GM23338 (cell line): ENCODE data around the gene EDN2. TPM values are rescaled to one million over a fixed set of nuclear protein-coding genes. Genes with fewer than 3 reads are reported as not detected.

ENCODE experiments used
- ATAC-seq: fragments of 200-7000 bp; cut with Tn5 transposase; 3 replicates; pipeline ENCODE4 v1.9.1; 2020
- DNase-seq: peaks from one replicate; pipeline ENCODE4 v3.0.0-alpha.2; 2015; ENCODE audit warnings: low spot score
- H2AFZ ChIP-seq: fragments of 200-600 bp; sonication (generic); 2 replicates; pipeline ENCODE4 v1.8.0; 2016; ENCODE audit warnings: antibody characterized with exemption, mild to moderate bottlenecking, moderate library complexity
- H3F3A ChIP-seq: fragments of 200-600 bp; sonication (generic); replicated peaks from 2 replicates; pipeline ENCODE4 v1.8.0; 2017; ENCODE audit warnings: antibody characterized with exemption, mixed run types, low read depth
- H3K27ac ChIP-seq: fragments of 200-600 bp; sonication (generic); 2 replicates; pipeline ENCODE4 v1.6.1; 2016; ENCODE audit warnings: low read depth
- H3K27me3 ChIP-seq: fragments of 200-600 bp; sonication (generic); 2 replicates; pipeline ENCODE4 v1.8.0; 2016; ENCODE audit warnings: mild to moderate bottlenecking, mixed run types, moderate library complexity; ENCODE audit not compliant: insufficient read depth
- H3K36me3 ChIP-seq: fragments of 200-600 bp; sonication (generic); 2 replicates; pipeline ENCODE4 v1.8.0; 2016; ENCODE audit warnings: mild to moderate bottlenecking; ENCODE audit not compliant: insufficient read depth
- H3K4me1 ChIP-seq: fragments of 200-600 bp; sonication (generic); 2 replicates; pipeline ENCODE4 v1.8.0; 2016; ENCODE audit warnings: mild to moderate bottlenecking, moderate library complexity; ENCODE audit not compliant: insufficient read depth
- H3K4me2 ChIP-seq: fragments of 200-600 bp; sonication (generic); 2 replicates; pipeline ENCODE4 v1.7.1; 2017; ENCODE audit warnings: mixed run types
- H3K4me3 ChIP-seq: fragments of 200-600 bp; sonication (generic); 2 replicates; pipeline ENCODE4 v1.6.1; 2016; ENCODE audit warnings: mixed run types
- H3K79me2 ChIP-seq: fragments of 200-600 bp; sonication (generic); replicated peaks from 2 replicates; pipeline ENCODE4 v1.8.0; 2017; ENCODE audit warnings: mild to moderate bottlenecking; ENCODE audit not compliant: insufficient read depth
- H3K9me2 ChIP-seq: fragments of 200-600 bp; sonication (generic); 2 replicates; pipeline ENCODE4 v1.8.0; 2017; ENCODE audit not compliant: insufficient read depth
- H4K20me1 ChIP-seq: fragments of 200-600 bp; sonication (generic); replicated peaks from 2 replicates; pipeline ENCODE4 v1.8.0; 2017; ENCODE audit warnings: mild to moderate bottlenecking; ENCODE audit not compliant: insufficient read depth
- H3K27ac Mint-ChIP-seq: 2 replicates; pipeline ENCODE4 v1.8.0; 2020; ENCODE audit warnings: inconsistent platforms, mild to moderate bottlenecking, moderate library complexity, mixed read lengths
- H3K27me3 Mint-ChIP-seq: 3 replicates; pipeline ENCODE4 v1.8.0; 2022; ENCODE audit warnings: low read depth, mild to moderate bottlenecking, moderate library complexity, mixed read lengths, inconsistent platforms; ENCODE audit not compliant: insufficient read depth, poor library complexity
- H3K36me3 Mint-ChIP-seq: 3 replicates; pipeline ENCODE4 v1.8.0; 2021; ENCODE audit warnings: low read depth, mild to moderate bottlenecking, inconsistent platforms, moderate library complexity, mixed read lengths
- H3K4me1 Mint-ChIP-seq: 3 replicates; pipeline ENCODE4 v1.8.0; 2020; ENCODE audit warnings: mild to moderate bottlenecking, inconsistent platforms, mixed read lengths
- H3K4me3 Mint-ChIP-seq: 3 replicates; pipeline ENCODE4 v1.8.0; 2021; ENCODE audit warnings: moderate library complexity, mild to moderate bottlenecking, inconsistent platforms, mixed read lengths
- H3K9me3 Mint-ChIP-seq: 3 replicates; pipeline ENCODE4 v1.8.0; 2020; ENCODE audit warnings: moderate library complexity, mild to moderate bottlenecking, inconsistent platforms, mixed read lengths
- CREB1 ChIP-seq: fragments of 250-450 bp; sonication (Bioruptor Pico); IDR thresholded peaks from 2 replicates; pipeline ENCODE4 v1.5.0; 2020; ENCODE audit warnings: low read depth, mild to moderate bottlenecking, moderate library complexity
- ETS1 ChIP-seq: IDR thresholded peaks from 2 replicates; pipeline ENCODE4 v1.6.1; 2016; ENCODE audit warnings: antibody characterized with exemption
- EZH2 ChIP-seq: fragments of 200-600 bp; sonication (generic); IDR thresholded peaks from one replicate; pipeline ENCODE4 v1.8.0; 2017; ENCODE audit warnings: antibody characterized with exemption, mild to moderate bottlenecking, low read depth; ENCODE audit not compliant: unreplicated experiment
- EZH2phosphoT487 ChIP-seq: fragments of 200-600 bp; sonication (generic); IDR thresholded peaks from one replicate; pipeline ENCODE4 v1.8.1; 2018; ENCODE audit warnings: antibody characterized with exemption; ENCODE audit not compliant: unreplicated experiment
- JUNB ChIP-seq: IDR thresholded peaks from one replicate; pipeline ENCODE4 v1.6.1; 2016; ENCODE audit warnings: antibody characterized with exemption; ENCODE audit not compliant: unreplicated experiment
- NANOG ChIP-seq: IDR thresholded peaks from 2 replicates; pipeline ENCODE4 v1.6.1; 2016; ENCODE audit warnings: antibody characterized with exemption, borderline replicate concordance
- POLR2AphosphoS5 ChIP-seq: IDR thresholded peaks from 2 replicates; pipeline ENCODE4 v1.6.1; 2016; ENCODE audit warnings: antibody characterized with exemption, low read depth
- STAT1 ChIP-seq: IDR thresholded peaks from one replicate; pipeline ENCODE4 v1.6.1; 2016; ENCODE audit warnings: antibody characterized with exemption; ENCODE audit not compliant: unreplicated experiment
- ZNF114 ChIP-seq: fragments of 250-450 bp; sonication (Bioruptor Pico); IDR thresholded peaks from 2 replicates; pipeline ENCODE4 v1.5.0; 2020; ENCODE audit warnings: mild to moderate bottlenecking, moderate library complexity
- ZNF331 ChIP-seq: fragments of 250-450 bp; sonication (Bioruptor Pico); IDR thresholded peaks from 2 replicates; pipeline ENCODE4 v1.5.0; 2020; ENCODE audit warnings: low read depth, mild to moderate bottlenecking, moderate library complexity
- ZNF462 ChIP-seq: fragments of 250-450 bp; sonication (Bioruptor Pico); IDR thresholded peaks from 2 replicates; pipeline ENCODE4 v1.5.0; 2020; ENCODE audit warnings: mild to moderate bottlenecking, moderate library complexity
- polyA plus RNA-seq: library from polyadenylated mRNA; unstranded; fragments of >200 nt; fragmentation: Nextera tagmentation; extraction: Ambion mirVana; gene quantifications from 2 replicates; pipeline ENCODE4 v1.2.1, GENCODE V29; 2016
- total RNA-seq: library from RNA; depleted of rRNA; stranded (reverse); fragments of >200 nt; shearing (Covaris generic); gene quantifications from 2 replicates; pipeline ENCODE4 v1.2.3, GENCODE V29; 2014
- TF ChIP-seq, protein P1 (sequence below): IDR thresholded peaks from one replicate; pipeline ENCODE4 v1.6.1; 2018; ENCODE audit warnings: antibody characterized with exemption; ENCODE audit not compliant: unreplicated experiment
- TF ChIP-seq, protein P2 (sequence below), 2 experiments: fragments of 200-600 bp in 1 of 2; sonication (generic) in 1 of 2; conservative IDR thresholded peaks; 2 replicates each; pipeline versions ENCODE4 v1.5.1 to v1.6.1; 2016 to 2017; ENCODE audit warnings: antibody characterized with exemption in 2 of 2, low read depth in 2 of 2, mild to moderate bottlenecking in 2 of 2, moderate library complexity in 1 of 2

The EDN2 gene
- total and polyA plus RNA-seq, 2 experiments from 2014 or later, result not detected

GRCh38 chr1:41439234-41439633 is 45.2 kb downstream of the EDN2 start:
- H4K20me1 ChIP-seq, result no peaks in the 10 kb centered on the region
- Mint-ChIP-seq H3K9me3 (peaks cover 3% of the 10 kb centered on the region), H3K27ac (no peak overlapping the region), H3K4me1 (peaks cover 8% of the 10 kb centered on the region), H3K36me3 (no peaks in the 10 kb centered on the region), H3K27me3 (peaks cover 11% of the 10 kb centered on the region), H3K4me3 (no peak overlapping the region)
- H3K36me3 ChIP-seq, result no peaks in the 10 kb centered on the region
- H3K4me1 ChIP-seq, result no peaks in the 10 kb centered on the region
- no peaks in the 10 kb centered on the region for H3K79me2 ChIP-seq
- H3K27ac ChIP-seq, result no peak overlapping the region
- no peak overlapping the region for H3K4me2 ChIP-seq
- no peaks in the 10 kb centered on the region for H3K27me3 ChIP-seq
- no peaks in the 10 kb centered on the region for H3K9me2 ChIP-seq
- no peak for TF ChIP-seq STAT1
- no peak for TF ChIP-seq ZNF331 (CRISPR knock-in tag)
- TF ChIP-seq EZH2, result no peak
- no peak for TF ChIP-seq ETS1
- no peak for TF ChIP-seq POLR2AphosphoS5
- no peak for TF ChIP-seq EZH2phosphoT487
- no peak for TF ChIP-seq NANOG
- no peak for TF ChIP-seq ZNF114 (CRISPR knock-in tag)
- TF ChIP-seq, protein P1, sequence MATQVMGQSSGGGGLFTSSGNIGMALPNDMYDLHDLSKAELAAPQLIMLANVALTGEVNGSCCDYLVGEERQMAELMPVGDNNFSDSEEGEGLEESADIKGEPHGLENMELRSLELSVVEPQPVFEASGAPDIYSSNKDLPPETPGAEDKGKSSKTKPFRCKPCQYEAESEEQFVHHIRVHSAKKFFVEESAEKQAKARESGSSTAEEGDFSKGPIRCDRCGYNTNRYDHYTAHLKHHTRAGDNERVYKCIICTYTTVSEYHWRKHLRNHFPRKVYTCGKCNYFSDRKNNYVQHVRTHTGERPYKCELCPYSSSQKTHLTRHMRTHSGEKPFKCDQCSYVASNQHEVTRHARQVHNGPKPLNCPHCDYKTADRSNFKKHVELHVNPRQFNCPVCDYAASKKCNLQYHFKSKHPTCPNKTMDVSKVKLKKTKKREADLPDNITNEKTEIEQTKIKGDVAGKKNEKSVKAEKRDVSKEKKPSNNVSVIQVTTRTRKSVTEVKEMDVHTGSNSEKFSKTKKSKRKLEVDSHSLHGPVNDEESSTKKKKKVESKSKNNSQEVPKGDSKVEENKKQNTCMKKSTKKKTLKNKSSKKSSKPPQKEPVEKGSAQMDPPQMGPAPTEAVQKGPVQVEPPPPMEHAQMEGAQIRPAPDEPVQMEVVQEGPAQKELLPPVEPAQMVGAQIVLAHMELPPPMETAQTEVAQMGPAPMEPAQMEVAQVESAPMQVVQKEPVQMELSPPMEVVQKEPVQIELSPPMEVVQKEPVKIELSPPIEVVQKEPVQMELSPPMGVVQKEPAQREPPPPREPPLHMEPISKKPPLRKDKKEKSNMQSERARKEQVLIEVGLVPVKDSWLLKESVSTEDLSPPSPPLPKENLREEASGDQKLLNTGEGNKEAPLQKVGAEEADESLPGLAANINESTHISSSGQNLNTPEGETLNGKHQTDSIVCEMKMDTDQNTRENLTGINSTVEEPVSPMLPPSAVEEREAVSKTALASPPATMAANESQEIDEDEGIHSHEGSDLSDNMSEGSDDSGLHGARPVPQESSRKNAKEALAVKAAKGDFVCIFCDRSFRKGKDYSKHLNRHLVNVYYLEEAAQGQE, result no peak
- TF ChIP-seq JUNB, result no peak
- TF ChIP-seq, protein P2, sequence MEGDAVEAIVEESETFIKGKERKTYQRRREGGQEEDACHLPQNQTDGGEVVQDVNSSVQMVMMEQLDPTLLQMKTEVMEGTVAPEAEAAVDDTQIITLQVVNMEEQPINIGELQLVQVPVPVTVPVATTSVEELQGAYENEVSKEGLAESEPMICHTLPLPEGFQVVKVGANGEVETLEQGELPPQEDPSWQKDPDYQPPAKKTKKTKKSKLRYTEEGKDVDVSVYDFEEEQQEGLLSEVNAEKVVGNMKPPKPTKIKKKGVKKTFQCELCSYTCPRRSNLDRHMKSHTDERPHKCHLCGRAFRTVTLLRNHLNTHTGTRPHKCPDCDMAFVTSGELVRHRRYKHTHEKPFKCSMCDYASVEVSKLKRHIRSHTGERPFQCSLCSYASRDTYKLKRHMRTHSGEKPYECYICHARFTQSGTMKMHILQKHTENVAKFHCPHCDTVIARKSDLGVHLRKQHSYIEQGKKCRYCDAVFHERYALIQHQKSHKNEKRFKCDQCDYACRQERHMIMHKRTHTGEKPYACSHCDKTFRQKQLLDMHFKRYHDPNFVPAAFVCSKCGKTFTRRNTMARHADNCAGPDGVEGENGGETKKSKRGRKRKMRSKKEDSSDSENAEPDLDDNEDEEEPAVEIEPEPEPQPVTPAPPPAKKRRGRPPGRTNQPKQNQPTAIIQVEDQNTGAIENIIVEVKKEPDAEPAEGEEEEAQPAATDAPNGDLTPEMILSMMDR (conservative IDR thresholded peaks at IDR 0.05; ENCODE audit: low read depth in 2 of 2), result no peak
- no peak for TF ChIP-seq ZNF462 (CRISPR knock-in tag)
- no peak for TF ChIP-seq CREB1 (CRISPR knock-in tag)
- ATAC-seq (no peak), DNase-seq (no peak)
- no peaks in the 10 kb centered on the region for H3F3A ChIP-seq
- H3K4me3 ChIP-seq, result no peak overlapping the region
- no peak overlapping the region for H2AFZ ChIP-seq
